ENCODE data around the gene MX1.

DNA sequence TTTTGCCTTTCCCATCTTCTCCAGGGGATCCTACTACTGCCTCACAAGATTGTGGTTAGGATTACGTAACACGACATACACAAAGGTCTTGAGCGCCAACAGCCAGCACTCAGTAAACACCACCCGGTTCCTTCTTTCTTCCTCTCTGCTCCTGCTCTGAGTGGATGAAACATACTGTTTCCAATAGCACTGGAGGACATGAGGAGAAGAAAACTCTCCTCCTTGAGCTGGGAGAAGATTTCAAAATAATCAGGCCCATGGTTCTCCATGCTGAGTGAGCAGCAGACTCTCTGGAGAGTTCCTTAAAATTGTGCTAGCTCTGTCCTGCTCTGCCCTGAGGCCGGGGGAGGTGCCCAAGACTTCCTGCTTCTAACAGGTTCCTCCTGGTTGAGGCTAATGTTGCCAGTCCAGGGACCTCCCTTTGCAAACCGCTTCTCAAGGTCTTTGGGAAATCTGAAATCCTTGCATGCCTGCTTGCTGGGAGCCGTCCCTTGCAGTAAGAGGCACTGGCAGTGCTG, 29.4 kb upstream of the MX1 start:
- no peak for TF ChIP-seq CTCF (conservative IDR thresholded peaks at IDR 0.05)
- no peak for TF ChIP-seq ZFX (IDR thresholded peaks at IDR 0.05)

Measured in C4-2B (cell line).